Measurements from ENCODE around the gene CHDH. TPM values are rescaled to one million over a fixed set of nuclear protein-coding genes. Genes with fewer than 3 reads are reported as not detected.

Gene CHDH
- total and polyA plus RNA-seq, 2 donors (not counting 3 experiments of a cell fraction or from before 2014, with no cell fraction given), result 0.04 to 0.06 TPM

- DNase-seq (ENCODE audit: low read depth, low spot score) (no peak), FAIRE-seq (no peak)
- Histone ChIP-seq H3K27me3 (ENCODE audit: control insufficient read depth in 2 of 2, insufficient read depth in 2 of 2, low read length in 2 of 2) (no peaks in the 10 kb centered on the region), H2AFZ (ENCODE audit: low read depth, low read length) (no peak overlapping the region), H3K9me3 (replicated peaks; ENCODE audit: control insufficient read depth, insufficient read depth, low read length) (no peaks in the 10 kb centered on the region), H3K36me3 (ENCODE audit: control insufficient read depth in 2 of 2, extremely low read depth in 1 of 2, insufficient read depth in 2 of 2, low read length in 2 of 2) (peaks cover 8 to 9% of the 10 kb centered on the region in 2 experiments), H3K9me1 (replicated peaks; ENCODE audit: control insufficient read depth, extremely low read depth, insufficient read depth, low read length) (no peaks in the 10 kb centered on the region), H3K9ac (replicated peaks; ENCODE audit: extremely low read depth, insufficient read depth, low read length) (no peak overlapping the region), H3K27ac (ENCODE audit: insufficient read depth, low read depth, low read length) (no peak overlapping the region), H3K79me2 (ENCODE audit: control insufficient read depth, insufficient read depth, low read length) (no peaks in the 10 kb centered on the region), H4K20me1 (replicated peaks; ENCODE audit: control insufficient read depth, extremely low read depth, insufficient read depth, low read length) (no peaks in the 10 kb centered on the region), H3K4me1 (ENCODE audit: control insufficient read depth, extremely low read depth, insufficient read depth, low read length) (no peaks in the 10 kb centered on the region), H3K4me3 (replicated peaks in 1 of 3; ENCODE audit: insufficient read depth in 1 of 3, low read depth in 1 of 3, low read length in 3 of 3) (no peak overlapping the region), H3K4me2 (ENCODE audit: insufficient read depth, low read length) (no peak overlapping the region)
- BruUV-seq (replicated peaks), result no TSS peak
- intact Hi-C loops (cut with micrococcal nuclease) (no loop called here), dilution Hi-C loops (cut with MboI; ENCODE audit: extremely low pct_ligation_motif_present, low sequenced_read_pairs) (no loop called here)
- TF ChIP-seq MYC (IDR thresholded peaks at IDR 0.05; ENCODE audit: low read depth, low read length) (no peak), POLR2AphosphoS5 (IDR thresholded peaks at IDR 0.05; ENCODE audit: insufficient read depth, low read depth, low read length) (no peak)
- CTCF ChIA-PET, result no interaction called here
- POLR2A ChIA-PET, result no interaction called here
Observed at GRCh38 chr3:53860196-53860595, 14.0 kb upstream of the CHDH start.

GRCh38 chr3:53859178-53859577 lies 13.0 kb upstream of the CHDH start:
- no peaks in the 10 kb centered on the region for H3K27me3 ChIP-seq (ENCODE audit: control insufficient read depth in 2 of 2, insufficient read depth in 2 of 2, low read length in 2 of 2)
- ChIA-PET POLR2A (no interaction called here), CTCF (no interaction called here)
- intact Hi-C loops (cut with micrococcal nuclease), result no loop called here
- BruUV-seq (replicated peaks), result no TSS peak
- no peaks in the 10 kb centered on the region for H3K79me2 ChIP-seq (ENCODE audit: control insufficient read depth, insufficient read depth, low read length)
- dilution Hi-C loops (cut with MboI; ENCODE audit: extremely low pct_ligation_motif_present, low sequenced_read_pairs), result no loop called here
- no peaks in the 10 kb centered on the region for H3K4me1 ChIP-seq (ENCODE audit: control insufficient read depth, extremely low read depth, insufficient read depth, low read length)
- H3K27ac ChIP-seq (ENCODE audit: insufficient read depth, low read depth, low read length), result no peak overlapping the region
- H3K36me3 ChIP-seq (ENCODE audit: control insufficient read depth in 2 of 2, extremely low read depth in 1 of 2, insufficient read depth in 2 of 2, low read length in 2 of 2), result peaks cover 2 to 5% of the 10 kb centered on the region in 2 experiments
- no peaks in the 10 kb centered on the region for H3K9me1 ChIP-seq (replicated peaks; ENCODE audit: control insufficient read depth, extremely low read depth, insufficient read depth, low read length)
- H3K4me3 ChIP-seq (replicated peaks in 1 of 3; ENCODE audit: insufficient read depth in 1 of 3, low read depth in 1 of 3, low read length in 3 of 3), result no peak overlapping the region
- no peak overlapping the region for H2AFZ ChIP-seq (ENCODE audit: low read depth, low read length)
- FAIRE-seq (no peak), DNase-seq (ENCODE audit: low read depth, low spot score) (no peak)
- H3K9me3 ChIP-seq (replicated peaks; ENCODE audit: control insufficient read depth, insufficient read depth, low read length), result no peaks in the 10 kb centered on the region
- TF ChIP-seq CTCF (IDR thresholded peaks at IDR 0.05; ENCODE audit: extremely low read depth in 1 of 2, insufficient read depth in 1 of 2, low read depth in 1 of 2, low read length in 2 of 2), result no peak
- no peak for TF ChIP-seq GATA2 (IDR thresholded peaks at IDR 0.05; ENCODE audit: insufficient read depth, insufficient read length, low read depth, low read length)
- no peak for TF ChIP-seq FOS (IDR thresholded peaks at IDR 0.05; ENCODE audit: borderline replicate concordance, insufficient read depth, low read length)
- no peak for TF ChIP-seq JUN (IDR thresholded peaks at IDR 0.05; ENCODE audit: borderline replicate concordance, insufficient read depth, insufficient read length, low read depth)
- TF ChIP-seq EZH2 (IDR thresholded peaks at IDR 0.05; ENCODE audit: borderline replicate concordance, low read depth, low read length, severe bottlenecking), result no peak
- TF ChIP-seq, protein P1, sequence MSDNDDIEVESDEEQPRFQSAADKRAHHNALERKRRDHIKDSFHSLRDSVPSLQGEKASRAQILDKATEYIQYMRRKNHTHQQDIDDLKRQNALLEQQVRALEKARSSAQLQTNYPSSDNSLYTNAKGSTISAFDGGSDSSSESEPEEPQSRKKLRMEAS (IDR thresholded peaks at IDR 0.05; ENCODE audit: insufficient read depth, insufficient read length), result no peak
- no peak for TF ChIP-seq POLR2AphosphoS5 (IDR thresholded peaks at IDR 0.05; ENCODE audit: insufficient read depth, low read depth, low read length)
- no peak for TF ChIP-seq MYC (IDR thresholded peaks at IDR 0.05; ENCODE audit: low read depth, low read length)
- TF ChIP-seq POLR2A (IDR thresholded peaks at IDR 0.05; ENCODE audit: low read depth, low read length), result no peak
- H3K9ac ChIP-seq (replicated peaks; ENCODE audit: extremely low read depth, insufficient read depth, low read length), result no peak overlapping the region
- no peak overlapping the region for H3K4me2 ChIP-seq (ENCODE audit: insufficient read depth, low read length)
- no peaks in the 10 kb centered on the region for H4K20me1 ChIP-seq (replicated peaks; ENCODE audit: control insufficient read depth, extremely low read depth, insufficient read depth, low read length)
